Activated CD8-positive, alpha-beta memory T cell treated with anti-CD3 and anti-CD28 coated beads for 48 hours (primary cell): ENCODE data around the gene SFN.
A peak's percentile ranks its signal among the peaks of the same experiment; 100 is the strongest.
"Not testable (repeated sequence)": the region's sequence is repeated elsewhere in the genome, so short reads cannot be mapped to it uniquely, and the experiment has no call there.

Source experiments
- DNase-seq, 3 experiments: peaks; one replicate each; pipeline ENCODE4 v3.0.0-alpha.2; 2020; ENCODE audit warnings: low read depth in 2 of 3, low spot score in 2 of 3

SFN gene

DNA sequence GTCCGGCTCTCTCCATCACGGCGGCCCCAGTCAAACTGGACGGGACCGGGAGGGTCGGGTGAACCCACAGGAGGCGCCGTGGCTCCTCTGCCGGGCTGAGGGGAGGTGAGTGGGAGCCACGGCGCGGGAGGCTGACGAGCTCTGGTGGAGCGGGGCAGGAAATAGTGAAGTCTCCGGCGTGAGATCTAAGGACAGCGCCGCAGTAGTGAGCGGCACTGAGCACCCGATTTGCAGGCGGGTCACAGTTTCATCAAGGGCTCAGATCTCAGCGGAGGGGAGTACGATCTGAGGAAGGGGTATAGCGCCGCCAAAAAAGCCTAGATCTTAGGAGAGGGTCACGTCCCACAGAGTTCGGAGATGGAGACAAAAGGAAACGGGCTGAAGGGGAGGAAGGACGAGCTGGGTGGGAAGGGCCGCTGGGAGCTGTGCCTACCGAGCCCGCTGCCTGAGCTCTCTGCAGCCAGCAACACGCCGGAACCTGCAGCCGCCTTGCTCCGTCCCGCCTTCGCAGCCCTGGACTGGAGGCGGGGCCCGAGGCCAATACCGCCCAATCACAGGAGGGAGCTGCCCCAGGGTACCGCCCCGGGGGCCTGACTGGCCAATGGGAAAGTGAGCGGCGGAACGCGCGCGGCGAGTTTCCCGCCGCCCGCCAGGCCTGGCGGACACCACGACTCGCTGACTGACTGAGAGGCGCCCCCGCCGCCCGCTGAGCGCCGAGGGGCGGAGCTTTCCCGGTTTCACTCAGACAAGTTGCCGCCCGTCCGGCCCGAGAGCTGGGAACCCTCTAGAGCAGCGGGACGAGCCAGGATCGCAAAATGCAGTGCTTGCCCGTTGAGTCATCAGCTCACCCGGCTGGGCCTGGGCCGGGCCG, 1.9 kb downstream of the SFN start:
- DNase-seq = peak; percentile 80 to 98 (median 87)

DNA sequence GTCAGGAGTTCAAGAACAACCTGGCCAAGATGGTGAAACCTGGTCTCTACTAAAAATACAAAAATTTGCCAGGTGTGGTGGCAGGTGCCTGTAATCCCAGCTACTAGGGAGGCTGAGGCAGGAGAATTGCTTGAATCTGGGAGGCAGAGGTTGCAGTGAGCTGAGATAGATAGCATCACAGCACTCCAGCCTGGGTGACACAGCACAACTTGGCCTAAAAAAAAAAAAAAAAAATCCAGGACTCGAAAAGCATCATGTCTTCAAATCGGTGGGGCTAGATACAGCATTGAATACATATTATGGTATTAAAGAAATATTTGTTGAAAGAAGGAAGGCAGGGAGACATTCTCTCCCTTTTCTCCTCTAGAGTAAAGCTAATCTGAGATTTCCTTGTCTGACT, 10.1 kb downstream of the SFN start:
- not testable (repeated sequence) for DNase-seq

DNA sequence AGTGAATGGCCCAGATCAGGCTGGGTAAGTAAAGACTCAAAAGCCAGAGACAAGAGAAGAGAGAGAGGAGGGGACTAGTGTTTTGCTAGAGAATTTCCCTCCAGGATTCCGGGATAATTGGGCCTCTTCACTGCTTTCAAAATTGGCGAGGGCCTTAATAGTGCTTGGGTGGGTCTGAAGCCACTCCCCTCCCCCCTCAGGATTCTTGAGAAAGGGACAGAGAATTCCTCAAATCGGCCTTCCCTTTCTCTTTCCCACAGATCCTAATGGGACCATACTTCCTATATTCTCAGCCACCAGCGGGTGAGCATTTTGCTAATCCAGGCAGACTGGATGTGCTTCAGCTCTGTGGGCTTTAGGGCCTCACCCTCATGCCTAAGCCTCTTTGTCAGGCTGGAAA, 11.9 kb downstream of the SFN start:
- DNase-seq = no peak

DNA sequence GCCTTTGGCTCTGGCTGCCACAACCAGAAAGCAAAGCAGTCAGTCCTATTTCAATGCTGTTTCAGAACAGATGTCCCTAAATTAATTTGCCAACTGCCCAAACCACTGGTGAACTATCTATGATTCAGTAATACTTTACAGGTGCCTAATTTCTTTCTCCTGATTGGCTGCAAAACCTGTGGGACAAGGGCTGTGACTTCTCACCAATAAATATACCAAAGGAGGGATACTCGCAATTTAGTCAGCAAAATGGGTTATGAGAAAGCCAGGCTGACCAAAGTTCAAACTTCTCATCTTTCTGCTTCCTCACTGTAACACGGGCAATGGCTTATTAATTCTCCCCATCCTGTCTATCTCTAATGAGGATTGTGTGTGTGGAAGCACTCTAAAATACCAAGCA, 14.4 kb downstream of the SFN start:
- DNase-seq = no peak

DNA sequence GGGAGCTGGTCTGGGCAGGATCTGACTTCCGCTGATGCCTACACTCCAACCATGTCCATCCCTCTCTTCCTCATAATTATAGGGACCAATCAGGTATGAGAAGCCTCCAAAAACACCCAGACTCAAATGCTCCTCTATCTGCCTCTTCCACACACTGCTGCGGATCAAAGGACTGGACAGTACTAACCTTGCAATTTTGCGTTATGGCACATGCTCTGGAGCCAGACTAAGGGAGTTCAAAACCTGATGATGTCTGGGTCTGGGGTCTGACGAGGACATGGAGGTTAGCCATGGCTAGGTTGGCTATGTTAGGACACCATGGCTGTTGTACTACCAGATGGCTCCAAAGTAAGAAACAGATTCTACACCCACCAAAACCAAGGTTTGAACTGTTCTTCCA, 16.8 kb downstream of the SFN start:
- DNase-seq = no peak

DNA sequence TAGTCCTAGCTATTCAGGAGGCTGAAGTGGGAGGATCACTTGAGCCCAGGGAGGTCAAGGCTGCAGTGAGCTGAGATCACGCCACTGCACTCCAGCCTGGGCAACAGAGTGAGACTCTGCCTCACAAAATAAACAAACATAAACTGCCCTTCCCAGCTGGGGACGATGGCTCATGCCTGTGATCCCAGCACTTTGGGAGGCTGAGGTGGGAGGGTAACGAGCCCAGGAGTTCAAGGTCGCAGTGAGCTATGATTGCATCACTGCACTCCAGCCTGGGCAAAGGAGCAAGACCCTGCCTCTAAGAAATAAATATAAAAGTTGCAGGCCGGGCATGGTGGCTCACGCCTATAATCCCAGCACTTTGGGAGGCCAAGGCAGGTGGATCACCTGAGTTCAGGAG, 18.7 kb downstream of the SFN start:
- not testable (repeated sequence) for DNase-seq

DNA sequence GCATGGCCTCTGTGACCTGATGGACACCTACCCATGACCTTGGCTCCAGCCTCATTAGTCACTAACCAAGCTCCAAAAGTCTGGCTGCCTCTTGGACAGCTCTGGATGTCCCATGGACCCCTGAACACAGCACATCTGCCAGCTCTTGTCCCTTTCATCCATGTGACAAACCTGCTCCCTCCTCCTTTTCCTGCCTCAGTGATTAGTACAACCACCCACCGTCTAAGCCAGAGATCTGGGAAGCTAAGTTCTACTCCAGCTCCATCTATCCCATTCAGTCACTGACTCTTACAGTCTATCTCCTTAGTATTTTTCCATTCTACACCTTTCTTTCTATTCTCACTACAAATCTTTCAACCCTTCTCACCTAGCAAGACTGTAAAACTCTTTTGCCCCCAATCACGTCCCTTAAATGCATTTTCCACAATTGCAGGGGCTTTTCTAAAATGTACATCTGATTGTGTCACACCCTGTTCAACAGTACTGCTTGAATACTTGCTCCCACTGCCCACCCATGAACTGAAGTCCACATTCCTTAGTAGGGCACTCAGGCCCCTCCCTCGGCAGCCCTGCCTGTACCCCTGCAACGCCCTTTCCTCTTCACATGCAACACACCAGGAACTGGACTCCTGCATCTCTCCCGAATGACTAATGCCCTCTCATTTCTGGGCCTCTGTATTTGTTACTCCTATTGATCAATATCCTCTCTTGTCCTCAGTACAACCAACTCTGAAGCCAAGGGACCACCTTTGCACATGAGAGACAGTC, 19.9 kb downstream of the SFN start:
- DNase-seq = no peak

DNA sequence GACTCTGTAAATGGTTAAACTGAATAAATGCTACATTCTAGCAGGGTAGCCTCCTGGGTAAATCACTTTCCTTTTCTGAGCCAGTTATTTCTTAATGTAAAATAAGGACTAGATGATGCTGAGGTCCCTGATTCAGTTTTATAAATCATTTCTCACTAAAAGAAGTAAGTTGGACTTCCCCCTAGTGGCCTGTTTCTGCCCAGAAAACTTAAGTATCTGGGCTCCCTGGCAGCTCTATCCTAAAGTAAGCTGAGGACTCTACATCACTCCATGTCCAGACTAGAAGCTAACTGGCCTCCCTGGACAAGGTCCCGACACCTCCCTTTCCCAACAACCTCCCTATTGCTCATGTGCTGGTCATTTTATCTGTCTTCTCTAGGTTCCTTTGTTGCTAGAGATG, 24.2 kb downstream of the SFN start:
- no peak for DNase-seq

DNA sequence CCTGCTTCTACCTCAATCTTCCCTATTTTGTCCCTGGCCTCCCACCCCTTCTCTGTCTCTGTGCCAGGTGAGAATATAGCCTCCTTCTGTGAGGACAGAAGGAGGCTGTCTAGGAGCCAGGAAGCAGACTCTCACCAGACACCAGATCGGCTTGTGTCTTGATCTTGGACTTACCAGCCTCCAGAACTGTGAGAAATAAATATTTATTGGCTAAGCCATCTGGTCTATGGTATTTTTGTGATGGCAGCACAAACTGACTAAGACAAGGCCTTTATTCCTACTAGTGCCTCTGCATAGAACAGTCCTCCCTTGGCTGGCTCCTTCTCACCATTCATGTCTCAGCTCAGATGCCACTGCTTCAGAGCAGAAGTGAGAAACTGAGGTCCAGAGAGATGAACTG, 25.3 kb downstream of the SFN start:
- no peak for DNase-seq

DNA sequence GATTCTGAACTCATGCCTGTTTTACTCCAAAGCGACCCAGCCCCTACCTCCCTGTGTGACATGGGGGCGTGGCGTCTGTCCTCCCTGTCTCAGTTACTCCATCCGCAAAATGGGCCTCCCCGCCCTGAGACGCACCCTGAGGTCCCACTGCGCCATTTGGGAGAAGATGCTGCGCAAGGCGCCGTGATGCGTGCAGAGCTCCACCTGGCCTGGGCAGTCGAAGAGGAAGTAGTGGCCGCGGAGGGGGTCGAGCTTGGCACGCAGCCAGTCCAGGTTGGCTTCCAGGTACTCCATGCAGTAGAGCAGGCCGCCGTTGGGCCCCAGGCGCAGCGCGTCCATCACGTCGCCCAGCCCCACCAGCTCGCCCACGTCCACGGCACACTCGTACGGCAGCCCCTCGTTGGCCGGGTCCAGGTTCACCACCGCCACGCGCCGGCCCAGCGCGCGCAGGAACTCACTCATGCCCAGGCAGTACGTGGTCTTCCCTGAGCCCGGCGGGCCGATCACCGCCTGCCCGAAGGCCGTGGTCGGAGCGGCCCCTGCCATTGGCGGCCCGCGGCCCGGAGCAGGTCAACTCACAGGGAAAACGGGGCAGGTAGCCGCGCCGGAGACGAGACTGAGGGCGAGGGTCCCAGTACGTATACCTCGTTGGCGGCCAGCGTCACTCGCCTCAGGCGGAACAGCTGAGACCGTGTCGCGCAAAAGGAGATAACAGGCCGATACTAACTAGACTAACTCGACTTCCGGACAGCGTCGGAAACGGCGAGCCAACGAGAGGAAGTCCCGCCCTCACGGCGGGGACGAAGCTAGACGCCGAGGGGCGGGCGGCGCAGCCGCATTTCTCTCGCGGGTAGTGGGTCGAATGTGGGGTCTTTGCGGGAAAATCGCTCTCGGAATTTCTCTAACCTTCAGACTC, 26.9 kb downstream of the SFN start, which contains the start of gene GPN2:
Gene GPN2 (minus strand): TSS at position 733 of the 916 bp plus-strand sequence. CDS start 187 bp downstream, at position 546.
- DNase-seq = peak; percentile 44 to 63 (median 58)

DNA sequence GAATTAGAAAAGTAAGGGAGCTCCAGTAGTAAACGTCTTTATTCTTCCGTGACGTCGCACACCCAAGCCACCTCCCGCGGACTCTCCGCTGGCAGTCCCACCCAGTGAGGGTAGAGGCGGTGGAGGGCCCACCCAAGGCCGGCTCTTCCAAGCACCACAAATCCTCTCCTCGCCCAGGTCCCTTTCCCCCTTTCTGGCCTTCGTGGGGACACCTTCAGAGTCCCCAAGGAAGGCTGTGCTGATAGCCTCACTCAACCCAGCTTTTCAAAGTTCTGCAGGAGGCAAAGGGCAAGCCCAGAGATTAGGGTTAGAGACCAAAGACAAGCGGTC, 27.5 kb downstream of the SFN start:
- no peak for DNase-seq

DNA sequence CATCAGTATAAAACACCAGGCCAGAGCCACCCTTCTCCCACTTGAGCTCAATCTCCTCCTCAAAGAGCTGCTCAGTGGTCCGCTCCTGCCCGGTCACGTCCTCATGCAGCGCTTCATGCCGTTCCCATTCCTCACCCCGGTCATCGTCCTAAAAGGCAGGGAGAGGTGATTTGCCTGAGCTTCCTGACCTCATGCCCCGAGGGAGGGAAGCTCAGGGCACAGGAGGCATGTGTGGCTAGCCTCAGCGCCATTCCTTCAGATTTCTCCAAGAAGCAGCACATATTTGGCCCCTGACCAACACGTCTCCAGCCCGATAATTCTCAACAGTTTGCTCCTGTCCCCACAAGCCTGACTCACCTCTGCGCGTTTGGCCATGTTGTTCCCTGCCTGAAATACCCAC, 31.3 kb downstream of the SFN start:
- DNase-seq = no peak

DNA sequence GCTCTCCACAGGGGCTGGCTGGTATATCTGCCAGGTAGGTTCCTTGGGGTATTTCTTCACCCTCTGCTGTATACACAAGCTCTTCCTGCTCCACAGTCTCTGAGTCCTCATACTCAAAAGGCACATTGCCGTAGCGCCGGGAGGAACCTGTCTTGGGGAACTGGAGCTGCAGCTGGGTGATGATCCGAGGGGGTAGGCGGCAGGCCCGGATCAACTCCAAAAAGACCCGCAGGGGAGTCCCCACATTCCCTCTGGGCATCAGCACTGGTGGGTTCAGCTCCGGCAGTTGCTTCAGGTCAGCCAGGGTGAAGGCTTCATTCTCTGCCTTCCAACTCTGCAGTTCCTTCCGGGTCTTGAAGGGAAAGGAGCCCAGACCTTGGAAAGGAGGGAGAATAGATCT, 34.4 kb downstream of the SFN start:
- no peak for DNase-seq

DNA sequence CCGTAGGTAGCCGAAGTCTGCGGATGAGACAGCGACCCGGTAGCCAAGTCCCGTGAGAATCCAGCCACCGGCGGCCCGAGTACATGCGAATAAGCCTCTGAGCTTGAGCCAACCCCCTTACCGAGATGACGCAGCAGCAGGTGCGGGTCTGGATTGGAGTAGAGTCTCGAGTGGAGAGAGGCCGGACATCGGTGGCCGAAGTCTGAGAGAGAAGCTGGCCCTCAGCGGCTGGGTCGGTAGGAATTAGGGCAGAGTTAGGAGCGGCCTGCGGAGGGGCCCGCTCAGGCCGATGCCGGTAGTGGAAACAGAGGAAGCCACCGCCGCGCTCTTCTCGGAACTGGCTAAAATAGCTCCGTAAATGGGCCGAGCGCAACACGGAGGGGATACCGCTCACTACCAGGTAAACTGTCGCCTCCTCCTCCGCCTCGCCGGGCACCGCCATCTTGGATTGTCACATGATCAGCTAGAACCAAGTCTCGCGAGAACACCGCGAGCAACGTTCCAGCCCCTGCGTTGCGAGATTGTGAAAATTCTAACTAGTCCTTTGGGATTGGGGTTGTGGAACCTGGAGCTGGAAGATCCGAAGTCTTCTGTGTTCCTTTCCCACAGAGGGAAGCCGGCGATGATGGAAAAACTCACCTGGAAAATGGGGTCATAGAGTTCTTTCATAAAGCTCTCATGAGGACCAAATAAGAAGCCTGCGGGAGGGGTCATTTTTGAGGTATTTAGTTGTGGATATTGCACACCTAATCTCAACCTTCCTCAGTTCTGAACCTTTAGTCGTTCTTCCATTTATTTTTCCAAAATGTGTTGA, 37.3 kb downstream of the SFN start, which contains the start of gene GPATCH3:
Gene GPATCH3 (minus strand): TSS at position 467 of the 814 bp plus-strand sequence. CDS start 25 bp downstream, at position 442.
- DNase-seq = peak; percentile 64 to 78 (median 66)

DNA sequence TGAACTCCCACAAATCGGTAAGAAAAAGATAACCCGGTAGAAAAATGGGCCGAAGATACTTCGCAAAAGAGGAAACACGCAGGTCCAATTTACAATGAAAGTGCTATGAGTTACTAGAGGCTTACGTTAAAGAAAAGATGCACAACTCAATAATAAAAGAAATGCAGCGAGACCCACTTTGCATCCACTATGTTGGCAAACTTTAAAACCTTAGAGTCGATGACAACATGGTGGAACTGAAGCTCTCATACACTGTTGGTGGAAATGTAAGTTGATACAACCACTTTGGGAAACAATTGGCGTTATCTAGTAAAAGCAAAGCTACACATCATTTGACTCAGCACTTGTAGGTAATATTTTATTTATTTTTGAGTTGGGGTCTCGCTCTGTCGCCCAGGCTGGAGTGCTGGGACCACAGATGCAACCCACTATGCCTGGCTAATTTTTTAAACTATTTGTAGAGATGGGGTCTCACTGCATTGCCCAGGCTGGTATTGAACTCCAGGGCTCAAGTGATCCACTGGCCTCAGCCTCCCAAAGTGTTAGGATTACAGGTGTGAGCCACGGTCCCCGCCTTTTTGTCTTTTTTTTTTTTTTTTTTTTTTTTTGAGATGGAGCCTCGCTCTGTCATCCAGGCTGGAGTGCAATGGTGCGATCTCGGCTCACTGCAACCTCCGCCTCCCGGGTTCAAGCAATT, 38.0 kb downstream of the SFN start:
- no peak for DNase-seq

DNA sequence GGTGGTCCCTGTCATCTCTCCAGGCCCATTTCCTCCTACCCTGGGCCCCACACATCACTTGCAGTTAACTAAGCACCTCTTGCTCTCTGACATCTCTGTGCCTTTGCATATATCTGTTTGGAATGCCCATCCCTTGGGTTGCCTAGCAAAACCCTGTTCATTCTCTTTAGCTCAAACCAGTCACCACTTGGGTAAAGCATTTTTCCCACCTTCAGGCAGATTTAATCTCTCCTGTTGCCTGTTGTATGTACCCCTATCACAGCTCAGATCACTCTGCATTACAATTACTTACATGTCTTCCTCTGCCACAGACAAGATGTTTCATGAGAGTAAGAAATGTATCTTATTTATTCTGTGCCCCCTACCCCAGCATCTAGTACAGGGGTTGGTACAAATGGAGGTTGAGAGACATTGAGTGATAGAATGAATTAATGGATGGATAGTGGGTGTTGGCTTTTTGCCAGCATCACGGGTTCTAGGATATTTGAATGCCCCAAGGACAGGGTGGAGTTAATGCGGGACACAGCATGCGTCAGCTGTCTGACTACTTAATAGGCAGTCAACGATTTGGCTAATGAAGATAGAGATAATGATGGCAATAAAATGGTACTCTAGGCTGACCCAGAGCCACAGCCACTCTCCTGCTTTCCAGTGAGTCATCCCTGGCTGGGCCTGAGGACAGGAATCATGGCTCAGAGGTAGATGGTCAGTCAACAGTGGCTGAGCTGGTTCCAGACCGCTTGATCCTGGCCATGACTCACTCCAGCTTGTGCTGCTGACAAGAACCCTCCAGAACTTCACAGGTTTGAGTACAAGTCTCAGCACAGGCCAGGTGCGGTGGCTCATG, 44.3 kb downstream of the SFN start:
- no peak for DNase-seq

DNA sequence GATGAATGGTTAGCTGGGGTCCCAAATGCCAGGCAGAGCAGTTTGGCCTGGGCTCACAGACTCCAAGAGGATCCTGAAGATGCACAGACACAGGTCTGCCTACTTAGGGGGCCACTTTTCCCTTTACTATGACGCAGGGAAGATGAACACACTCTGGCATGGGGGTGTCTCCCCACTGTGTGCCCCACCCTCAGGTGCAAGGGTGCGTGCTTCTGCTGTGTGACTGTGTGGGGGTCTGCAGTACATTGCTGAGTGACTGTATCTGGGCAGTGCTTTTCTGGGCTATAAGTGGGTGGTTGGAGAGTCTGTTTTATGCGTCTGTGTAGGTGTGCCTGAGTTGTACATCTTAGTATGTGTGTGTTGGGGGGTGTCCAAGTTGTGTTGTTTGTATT, 47.0 kb downstream of the SFN start:
- DNase-seq = no peak

DNA sequence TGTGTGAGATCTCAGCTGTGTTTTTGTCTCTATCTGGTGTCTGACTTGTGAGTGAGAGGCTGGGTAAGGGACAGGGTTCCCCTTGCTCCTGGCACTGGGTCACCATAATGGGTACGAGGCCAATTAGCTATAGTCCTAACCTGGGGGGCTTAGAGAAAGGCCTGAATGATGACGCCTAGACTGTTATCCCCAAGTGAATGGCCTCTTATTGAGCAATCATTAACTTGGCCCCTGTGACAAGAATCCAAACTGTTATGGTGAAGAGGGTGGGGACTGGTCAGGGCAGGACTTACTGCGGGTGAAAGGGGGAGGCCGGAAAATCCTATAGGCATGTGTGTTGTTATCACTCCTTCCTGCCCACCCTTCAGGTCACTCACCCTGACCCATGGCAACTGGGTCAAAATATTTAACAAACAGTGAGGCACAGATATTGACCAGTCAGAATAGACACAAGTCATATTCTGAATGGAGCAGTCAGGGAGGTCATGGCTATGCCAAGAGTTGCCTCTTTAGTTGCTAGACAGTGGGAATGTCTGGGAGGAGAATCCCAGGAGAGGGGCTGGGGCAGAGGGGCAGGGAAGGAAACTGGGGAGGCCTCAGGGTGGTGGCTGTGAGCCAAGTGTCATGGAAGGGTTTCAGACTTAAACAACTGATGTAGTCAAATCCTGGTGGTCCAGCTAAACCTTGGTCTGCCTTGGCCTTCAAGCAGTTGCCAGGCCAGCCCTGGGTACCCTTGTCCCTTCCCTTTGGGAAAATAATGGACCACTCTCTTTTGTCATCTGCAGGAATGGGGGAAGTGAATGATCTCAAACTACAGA, 47.6 kb downstream of the SFN start:
- no peak for DNase-seq
